Left ventricle myocardium superior (tissue), 1 donor: ENCODE measurements around the gene FOXP1. TPM values are rescaled to one million over a fixed set of nuclear protein-coding genes. Genes with fewer than 3 reads are reported as not detected.
A peak's percentile ranks its signal among the peaks of the same experiment; 100 is the strongest.

Source experiments
- ATAC-seq: fragments of 200-7000 bp; cut with Tn5 transposase; one replicate; pipeline ENCODE4 v1.9.1; 2020; ENCODE audit warnings: mild to moderate bottlenecking, moderate library complexity
- DNase-seq: peaks from one replicate; pipeline ENCODE4 v3.0.0-alpha.2; 2020
- intact Hi-C: fragments of 100-400 bp; cut with micrococcal nuclease; formaldehyde crosslinking; loops from one replicate; pipeline ENCODE4 v1.11.0; 2022
- total RNA-seq: library from RNA; stranded (reverse); fragmentation: NEBNext Ultra II Directional; extraction: Animal tissue kit (Norgen Biotek cat#: 25700); gene quantifications from one replicate; pipeline ENCODE4 v1.2.1, GENCODE V29; 2021
- donor health status: DM: no; HTN: yes; CAD: no; lungs with severe emphysema.

Gene FOXP1
- total RNA-seq, 1 donor from 2014 or later: 35.2 TPM

DNA sequence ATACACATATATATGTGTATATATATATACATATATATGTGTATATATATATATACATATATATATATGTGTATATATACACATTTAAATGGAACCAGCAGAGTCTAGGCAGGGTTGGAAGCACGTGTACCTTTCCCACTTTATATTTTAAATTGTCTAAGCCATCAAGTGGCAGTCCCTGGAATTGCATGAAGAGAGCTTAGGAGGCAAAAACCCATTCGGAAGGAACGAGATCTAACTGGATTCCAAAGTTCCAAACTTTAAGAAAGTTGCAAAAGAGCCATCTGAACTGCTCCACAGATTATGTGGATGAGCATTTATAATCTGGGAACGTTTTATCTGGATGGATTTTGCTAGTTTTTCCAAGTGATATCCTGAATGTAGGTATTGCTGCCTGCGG is 186.5 kb downstream of the FOXP1 start:
- intact Hi-C loops: no loop called here
- DNase-seq (no peak), ATAC-seq (peak; percentile 37)

DNA sequence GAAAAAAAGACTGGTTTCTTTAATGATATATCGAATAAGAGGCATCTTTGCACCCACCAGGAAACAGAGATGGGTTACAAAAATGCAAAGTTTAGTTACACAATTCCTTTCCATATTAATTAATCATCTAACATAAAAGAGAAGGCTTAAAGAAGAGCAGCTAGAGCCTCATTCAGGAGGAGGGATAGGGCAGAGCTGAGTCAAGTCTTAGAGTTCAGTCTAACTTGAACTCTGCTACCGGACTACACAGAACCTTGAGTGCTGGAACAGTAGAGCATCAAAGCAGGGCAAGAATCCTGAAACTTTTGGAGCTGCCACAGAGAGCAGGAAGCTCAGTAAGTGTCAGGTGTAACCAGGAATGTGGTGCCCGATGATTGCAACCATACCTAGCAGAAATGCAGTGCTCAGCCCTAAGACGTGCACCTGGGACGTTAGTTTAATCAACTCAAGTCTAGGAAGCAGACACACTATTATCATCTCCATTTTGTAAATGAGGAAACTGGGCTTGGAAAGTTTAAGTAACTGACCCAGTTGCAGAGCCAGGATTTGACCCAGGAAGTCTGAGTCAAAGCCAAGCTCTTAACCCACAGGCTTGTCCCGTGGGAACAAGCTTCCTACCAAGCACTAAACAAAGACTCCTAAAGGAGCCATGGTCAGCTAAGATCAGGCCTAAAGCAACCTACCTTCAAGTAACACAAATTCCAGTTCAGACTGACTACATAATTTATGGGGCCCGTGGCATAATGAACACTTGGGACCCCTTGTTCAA is 187.4 kb downstream of the FOXP1 start:
- DNase-seq (no peak), ATAC-seq (peak; percentile 49)
- intact Hi-C loops: no loop called here

- intact Hi-C loops: no loop called here
- no peak for DNase-seq
- ATAC-seq: no peak
Measured at GRCh38 chr3:71395470-71395869, 188.1 kb downstream of the FOXP1 start.

- no peak for ATAC-seq
- no peak for DNase-seq
- intact Hi-C loops: no loop called here
Measured at GRCh38 chr3:71393745-71394144, 189.8 kb downstream of the FOXP1 start.

DNA sequence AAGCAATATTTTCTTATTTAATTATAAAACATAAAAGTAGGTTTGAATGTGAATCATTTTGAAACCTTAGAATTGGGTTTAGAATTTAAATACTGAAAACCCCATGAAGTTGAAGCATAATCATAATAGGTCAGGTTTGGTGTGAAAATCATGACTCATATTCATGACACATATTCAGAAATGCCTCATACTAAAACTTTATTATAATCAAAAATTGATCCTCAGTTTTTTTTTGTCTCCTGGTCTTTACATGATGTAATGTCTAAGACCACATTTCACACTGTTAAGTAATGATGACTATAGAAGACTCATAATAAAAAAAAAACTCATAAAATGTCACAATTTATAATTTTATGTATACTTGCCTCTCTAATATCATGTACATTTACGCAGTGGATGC is 190.4 kb downstream of the FOXP1 start:
- intact Hi-C loops: no loop called here
- no peak for DNase-seq
- ATAC-seq: no peak

DNA sequence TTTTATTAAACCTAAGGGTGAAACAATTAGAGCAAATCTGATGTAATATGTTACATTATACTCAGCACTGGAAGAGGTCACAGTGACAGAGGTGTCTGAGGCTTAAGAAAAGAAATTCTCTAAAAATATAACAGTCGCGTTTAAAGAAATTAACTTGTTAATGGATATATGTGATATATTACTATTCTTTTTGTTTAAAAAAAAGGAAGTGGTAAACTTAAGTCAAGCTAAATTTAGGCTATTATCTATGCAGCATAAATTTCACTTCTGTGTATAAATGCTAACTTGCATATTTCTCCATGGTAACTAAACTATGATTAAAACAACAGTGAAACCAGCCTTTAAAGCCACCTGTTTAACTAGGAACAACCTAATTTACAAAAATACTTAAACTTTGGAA is 191.3 kb downstream of the FOXP1 start:
- DNase-seq (no peak), ATAC-seq (no peak)
- intact Hi-C loops: no loop called here

- ATAC-seq: no peak
- no peak for DNase-seq
- intact Hi-C loops: no loop called here
Measured at GRCh38 chr3:71391361-71391760, 192.2 kb downstream of the FOXP1 start.

- peak; percentile 52 for DNase-seq
- peak; percentile 87 for ATAC-seq
- intact Hi-C loops: no loop called here
Measured at GRCh38 chr3:71389911-71390573, 193.5 kb downstream of the FOXP1 start.

- no peak for DNase-seq
- intact Hi-C loops: no loop called here
- ATAC-seq: no peak
Measured at GRCh38 chr3:71389191-71389590, 194.3 kb downstream of the FOXP1 start.

DNA sequence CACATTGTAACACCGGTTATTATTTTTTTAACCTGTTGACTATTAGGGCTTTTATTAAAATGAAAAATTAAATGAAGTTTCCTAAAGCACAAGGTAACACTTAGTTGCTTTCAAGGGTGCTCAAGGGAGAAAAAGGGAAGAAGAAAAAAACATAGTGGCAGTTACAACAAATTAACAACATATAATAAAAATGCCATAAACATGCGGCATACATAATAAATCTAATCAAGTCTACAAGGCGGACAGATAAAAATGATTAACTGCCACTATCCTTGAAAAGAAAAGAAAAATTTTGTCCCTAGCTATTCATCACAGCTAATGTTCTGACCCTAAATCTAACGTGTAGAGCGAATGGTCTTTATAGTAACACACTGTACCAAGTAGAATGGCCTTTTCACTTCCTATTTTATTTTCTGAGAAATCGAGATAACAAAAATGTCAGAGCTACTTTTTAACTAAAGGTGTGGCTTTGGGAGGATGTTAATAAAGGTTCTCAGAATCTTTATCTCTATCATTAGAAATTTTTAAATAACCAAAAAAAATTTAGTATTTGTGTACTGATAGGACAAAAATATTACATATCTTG is 194.9 kb downstream of the FOXP1 start:
- intact Hi-C loops: no loop called here
- DNase-seq: no peak
- no peak for ATAC-seq

- intact Hi-C loops: no loop called here
- no peak for DNase-seq
- ATAC-seq: no peak
Measured at GRCh38 chr3:71387586-71387985, 195.9 kb downstream of the FOXP1 start.

GRCh38 chr3:71384837-71385716 is 198.5 kb downstream of the FOXP1 start:
- DNase-seq: no peak
- no peak for ATAC-seq
- intact Hi-C loops: no loop called here

DNA sequence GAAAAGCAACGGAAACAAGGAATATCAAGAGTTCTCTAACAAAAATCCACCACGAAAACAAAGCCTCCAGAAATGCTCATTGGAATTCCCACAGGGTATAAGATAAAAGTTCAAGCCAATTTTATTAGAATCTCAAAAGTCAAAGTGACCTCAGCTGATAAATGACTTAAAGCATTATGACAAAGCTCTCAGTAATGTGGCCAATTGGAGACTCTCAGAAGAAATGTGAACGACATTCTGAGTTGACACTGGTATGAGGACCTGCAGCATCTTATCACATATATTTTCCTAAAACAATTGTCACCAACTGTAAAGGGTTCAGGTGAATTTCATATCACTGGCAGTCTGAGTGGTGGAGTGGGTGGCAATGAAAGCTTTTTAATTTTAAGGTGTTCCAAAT is 199.1 kb downstream of the FOXP1 start:
- intact Hi-C loops: no loop called here
- no peak for DNase-seq
- ATAC-seq: no peak

DNA sequence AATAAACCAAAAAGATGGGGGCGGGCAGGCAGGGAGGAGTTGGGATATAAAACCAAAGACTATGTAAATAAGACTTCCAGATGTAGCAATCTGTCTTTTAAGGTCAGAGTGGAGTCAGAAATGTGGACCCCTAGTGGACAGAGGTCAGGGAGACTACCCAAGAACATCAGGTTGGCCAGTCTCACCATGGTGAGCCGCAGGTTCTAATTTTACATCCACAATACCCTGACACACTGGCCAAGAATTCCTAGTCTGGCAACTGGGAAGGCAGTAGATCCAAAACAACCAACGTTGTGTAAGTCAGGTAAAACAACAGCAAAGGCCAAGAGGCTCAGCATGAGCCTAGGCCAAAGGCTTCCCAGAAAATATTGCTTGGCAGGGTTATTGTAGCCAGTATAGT is 203.4 kb downstream of the FOXP1 start:
- peak; percentile 84 for ATAC-seq
- intact Hi-C loops: no loop called here
- DNase-seq: no peak

DNA sequence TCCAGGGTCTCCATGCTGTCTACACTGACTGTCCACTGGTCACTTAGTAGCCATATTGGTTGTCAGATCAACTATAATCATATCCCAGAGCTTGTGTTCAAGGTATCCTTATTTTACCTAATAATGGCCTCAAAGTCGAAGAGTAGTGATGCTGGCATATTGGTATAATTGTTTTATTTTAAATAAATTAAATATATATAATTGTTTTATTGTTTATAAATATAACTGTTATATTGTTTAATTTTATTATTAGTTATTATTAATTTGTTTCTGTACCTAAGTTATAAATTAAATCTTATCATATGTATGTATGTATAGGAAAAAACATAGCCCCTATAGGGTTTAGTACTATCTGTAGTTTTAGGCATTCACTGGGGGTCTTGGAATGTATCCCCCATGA is 205.0 kb downstream of the FOXP1 start:
- intact Hi-C loops: no loop called here
- ATAC-seq (no peak), DNase-seq (no peak)

GRCh38 chr3:71376911-71377310 is 206.6 kb downstream of the FOXP1 start:
- intact Hi-C loops: no loop called here
- DNase-seq: no peak
- no peak for ATAC-seq

DNA sequence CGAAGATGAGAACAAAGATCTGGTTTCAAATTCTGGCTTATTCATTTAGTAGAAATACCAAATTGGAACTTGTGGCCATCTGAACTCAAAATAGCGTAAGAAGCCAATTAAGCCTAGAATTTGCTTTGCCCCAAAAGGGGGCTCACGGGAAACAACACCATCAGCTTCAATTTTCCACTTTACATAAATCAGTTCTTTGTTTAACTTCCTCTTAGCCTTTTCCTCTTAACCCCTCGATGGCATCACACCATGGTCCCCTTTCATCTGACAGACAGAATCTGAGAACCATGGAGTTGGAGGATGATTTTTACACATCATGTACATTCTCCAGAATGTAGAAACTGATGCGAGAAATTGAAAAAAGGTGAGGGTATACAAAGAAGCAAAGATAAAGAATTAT is 207.0 kb downstream of the FOXP1 start:
- intact Hi-C loops: no loop called here
- ATAC-seq (no peak), DNase-seq (no peak)

DNA sequence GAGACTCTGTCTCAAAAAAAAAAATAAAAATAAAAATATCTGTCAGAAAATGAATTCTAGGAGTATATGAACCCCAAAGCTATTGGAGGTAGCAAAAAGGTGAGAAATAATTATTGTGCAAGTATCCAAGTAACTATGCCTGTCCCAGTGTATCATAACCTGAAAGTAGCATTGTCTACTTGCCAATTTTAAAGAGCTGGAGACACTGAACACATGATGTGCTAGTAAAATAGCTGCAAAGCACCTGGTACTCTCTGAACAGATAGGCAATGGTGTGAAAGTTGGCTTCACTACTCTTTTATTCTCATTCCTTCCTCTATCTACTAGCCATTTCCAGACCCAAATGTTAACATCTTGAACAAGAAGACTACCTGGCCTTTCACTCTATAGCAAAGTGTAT is 208.9 kb downstream of the FOXP1 start:
- no peak for DNase-seq
- intact Hi-C loops: no loop called here
- ATAC-seq: peak; percentile 61

GRCh38 chr3:71372911-71373637 is 210.5 kb downstream of the FOXP1 start:
- DNase-seq (no peak), ATAC-seq (no peak)
- intact Hi-C loops: no loop called here
